ENCODE measurements around the gene ACSF3.
"Not testable (repeated sequence)": the region's sequence is repeated elsewhere in the genome, so short reads cannot be mapped to it uniquely, and the experiment has no call there.

ACSF3 gene

DNA sequence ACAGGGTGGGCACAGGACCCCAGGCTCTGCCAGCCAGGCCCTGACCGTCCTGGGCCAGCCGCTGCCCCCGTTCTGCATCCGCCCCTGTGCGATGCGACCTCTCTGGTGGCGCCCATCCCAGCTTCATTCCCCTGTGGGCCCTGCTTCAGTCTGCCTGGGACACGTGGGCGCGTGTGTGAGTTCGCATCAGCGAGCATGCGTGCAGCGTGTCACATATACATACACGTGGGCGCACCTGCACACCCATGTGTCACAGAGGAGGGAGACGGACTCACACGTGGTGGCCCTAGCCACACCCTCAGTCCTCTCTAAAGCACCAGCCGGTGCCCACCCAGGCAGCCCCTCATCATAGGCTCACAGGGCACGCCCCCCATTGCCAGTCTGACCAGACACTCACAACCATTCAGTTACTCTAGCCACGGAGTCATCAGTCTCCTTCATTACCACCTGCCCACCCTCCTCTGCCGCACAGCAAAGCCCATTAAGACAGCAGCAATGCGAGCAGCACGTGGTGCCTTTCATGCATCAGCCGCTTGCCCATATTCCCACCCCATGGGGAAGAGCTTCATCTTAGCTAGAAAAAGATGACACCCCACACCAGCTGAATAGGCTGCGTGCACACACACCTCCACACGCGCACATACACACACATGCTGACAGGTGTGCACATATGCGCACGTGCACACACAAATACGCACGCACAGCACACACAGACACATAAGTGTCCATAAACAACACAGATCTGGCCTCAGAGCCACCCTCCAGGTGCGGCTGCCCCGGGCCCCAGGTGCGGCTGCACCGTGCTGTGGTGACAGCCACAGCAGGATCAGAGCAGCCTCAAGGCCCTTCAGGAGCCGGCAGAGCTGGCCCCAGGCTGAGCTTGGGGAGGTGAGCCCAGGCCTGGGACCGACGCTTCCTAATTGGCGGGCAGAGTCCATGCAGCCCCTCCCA is 68.4 kb downstream of the ACSF3 start:
- DNase-seq (ENCODE audit: low read depth) = no peak

GRCh38 chr16:89163297-89163696 is 69.6 kb downstream of the ACSF3 start:
- DNase-seq (ENCODE audit: low read depth) = no peak

DNA sequence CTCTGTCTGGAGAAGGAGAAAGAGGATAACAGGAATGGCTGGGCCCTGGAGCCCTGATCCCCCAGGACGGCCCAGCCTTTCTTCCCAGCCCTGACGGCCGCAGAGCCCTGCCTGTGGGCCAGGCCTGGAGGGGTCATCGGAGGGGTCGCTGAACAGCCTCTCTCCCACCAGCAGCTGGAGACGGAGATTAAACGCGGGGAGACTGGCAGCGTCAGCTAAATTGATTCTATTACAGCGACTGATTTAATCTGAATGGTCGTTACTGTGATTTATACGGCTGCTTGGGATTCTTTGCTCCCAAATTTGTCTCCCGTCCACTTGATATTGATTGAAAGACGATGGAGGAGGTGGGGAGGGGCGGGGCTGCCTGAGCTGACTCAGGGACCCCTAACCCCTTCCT is 70.8 kb downstream of the ACSF3 start:
- no peak for DNase-seq (ENCODE audit: low read depth)

GRCh38 chr16:89164847-89165680 is 71.4 kb downstream of the ACSF3 start:
- DNase-seq (ENCODE audit: low read depth) = no peak

GRCh38 chr16:89165681-89165979 is 72.0 kb downstream of the ACSF3 start:
- DNase-seq (ENCODE audit: low read depth) = not testable (repeated sequence)

DNA sequence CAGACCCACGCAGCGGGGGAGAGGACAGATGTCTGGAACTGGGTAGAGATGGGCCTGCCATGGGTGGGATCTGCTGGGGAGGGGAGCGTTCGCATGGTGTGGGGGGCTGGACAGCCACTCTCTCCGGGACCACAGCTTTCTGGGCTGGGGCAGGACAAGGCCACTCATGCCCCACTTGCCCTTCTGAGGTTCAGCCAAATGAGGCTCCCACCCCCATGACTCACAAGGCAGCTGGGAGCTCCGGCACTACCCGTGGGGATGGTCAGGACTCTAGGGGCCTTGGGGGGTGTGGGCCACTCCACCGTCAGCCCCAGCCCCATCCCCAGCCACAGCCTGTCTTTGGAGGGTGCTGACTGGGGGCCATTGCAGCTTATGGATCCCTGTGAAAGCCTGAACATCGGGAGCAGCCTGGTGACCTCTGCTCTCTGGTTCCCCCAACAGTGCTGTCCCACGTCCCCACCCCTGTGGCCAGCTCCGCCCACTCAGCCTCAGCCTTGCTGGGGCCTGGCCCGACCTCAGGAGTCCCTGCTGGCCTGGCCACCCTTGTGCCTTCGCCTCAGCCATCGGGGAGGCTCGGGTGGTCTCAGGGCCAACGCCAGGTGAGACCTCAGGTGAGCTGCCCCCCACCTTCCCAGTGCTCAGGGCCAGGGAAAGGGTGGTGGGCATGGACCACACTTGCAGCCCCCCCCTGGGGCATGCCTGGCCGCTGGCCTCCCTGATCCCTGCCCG is 73.2 kb downstream of the ACSF3 start:
- no peak for DNase-seq (ENCODE audit: low read depth)

DNA sequence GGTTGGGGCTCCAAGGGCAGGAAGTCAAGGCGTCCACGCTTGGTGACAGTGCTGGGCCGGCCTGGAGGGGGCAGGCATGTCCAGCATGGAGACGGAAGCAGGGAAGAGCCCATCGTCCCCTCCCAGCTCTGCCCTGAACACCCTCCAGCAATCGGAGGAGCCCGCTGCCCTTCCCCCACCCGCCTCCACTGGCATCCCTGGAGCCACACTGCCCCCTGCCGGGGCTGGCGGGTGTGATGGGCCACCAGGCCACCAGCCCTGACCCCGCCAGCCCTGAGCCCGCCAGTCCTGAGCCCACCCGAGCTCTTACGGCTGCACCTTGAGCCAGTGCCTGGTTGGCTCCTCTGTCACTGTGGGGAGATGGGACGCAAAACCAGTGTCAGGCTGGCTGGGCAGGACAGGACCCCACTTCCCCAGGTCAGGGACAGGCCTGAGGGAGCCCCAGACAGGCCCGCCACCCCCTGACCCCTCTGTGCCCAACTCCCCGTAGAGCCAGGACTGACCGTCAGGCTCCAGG is 73.8 kb downstream of the ACSF3 start:
- peak; percentile 77 for DNase-seq (ENCODE audit: low read depth)

GRCh38 chr16:89168381-89169189 is 74.9 kb downstream of the ACSF3 start:
- no peak for DNase-seq (ENCODE audit: low read depth)

DNA sequence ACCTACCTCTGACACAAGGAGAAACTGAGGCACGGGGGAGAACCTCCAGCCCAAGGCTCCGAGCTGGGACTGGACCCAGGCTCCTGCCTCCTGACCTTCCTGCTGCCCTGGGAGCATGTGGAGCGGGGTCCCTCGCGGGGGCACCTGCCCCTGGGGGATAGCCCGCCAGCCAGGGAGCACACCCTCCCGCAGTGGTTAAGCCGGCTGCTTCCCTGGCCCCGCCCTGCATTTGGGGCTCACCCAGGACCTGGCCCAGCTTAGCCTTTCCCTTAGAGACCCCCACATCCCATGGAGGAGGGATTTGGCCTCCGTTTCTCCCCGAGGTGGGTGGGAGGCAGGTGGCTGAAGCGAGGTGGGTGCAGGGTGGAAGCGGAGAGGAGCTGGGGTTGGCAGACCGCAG is 76.1 kb downstream of the ACSF3 start:
- DNase-seq (ENCODE audit: low read depth) = no peak

GRCh38 chr16:89170346-89171215 is 76.9 kb downstream of the ACSF3 start:
- no peak for DNase-seq (ENCODE audit: low read depth)

DNA sequence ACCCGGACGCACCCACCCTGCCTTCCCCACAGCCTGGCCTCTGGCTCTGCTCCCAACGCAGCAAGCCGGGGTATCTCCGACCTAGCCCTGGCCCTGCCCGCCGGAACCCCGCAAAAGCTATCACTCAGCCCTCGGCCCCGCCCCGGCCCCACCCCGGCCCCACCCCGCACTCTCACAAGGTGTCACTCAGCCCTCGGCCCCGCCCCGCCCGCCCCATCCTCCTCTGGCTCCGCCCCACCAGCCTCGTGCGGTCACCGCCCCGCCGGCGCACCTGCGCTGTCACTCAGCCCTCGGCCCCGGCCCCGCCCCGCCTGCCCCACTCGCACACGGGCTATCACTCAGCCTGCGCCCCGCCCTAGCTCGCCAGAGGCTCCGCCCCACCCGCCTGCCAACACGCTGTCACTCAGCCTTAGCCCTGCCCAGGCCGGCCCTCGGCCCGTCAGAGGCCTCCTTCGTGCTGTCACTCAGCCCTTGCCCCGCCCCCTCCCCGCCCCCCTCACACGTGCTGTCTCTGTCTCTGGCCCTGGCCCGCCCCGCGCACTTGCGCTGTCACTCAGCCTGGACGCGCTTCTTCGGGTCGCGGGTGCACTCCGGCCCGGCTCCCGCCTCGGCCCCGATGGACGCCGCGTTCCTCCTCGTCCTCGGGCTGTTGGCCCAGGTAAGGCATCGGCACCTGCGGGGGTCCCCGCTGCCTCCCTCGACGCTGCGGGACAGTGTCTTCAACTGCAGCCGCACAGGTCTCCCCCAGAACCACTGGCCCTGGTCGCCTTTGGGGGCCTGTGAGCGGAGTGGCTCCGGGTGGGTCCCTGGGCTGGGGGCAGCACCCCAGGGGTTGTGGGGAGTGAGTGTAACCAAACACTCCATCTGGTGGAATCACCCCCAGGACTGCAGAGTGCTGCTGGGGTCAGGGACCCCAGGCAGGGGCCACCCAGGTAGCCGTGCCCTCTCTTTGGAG is 77.8 kb downstream of the ACSF3 start, which contains the start of gene CDH15:
Gene CDH15 (plus strand): TSS at position 533 of the 955 bp plus-strand sequence. CDS start 84 bp downstream, at position 617.
- peak; percentile 94 for DNase-seq (ENCODE audit: low read depth)

GRCh38 chr16:89172171-89172527 is 78.5 kb downstream of the ACSF3 start:
- DNase-seq (ENCODE audit: low read depth) = no peak

DNA sequence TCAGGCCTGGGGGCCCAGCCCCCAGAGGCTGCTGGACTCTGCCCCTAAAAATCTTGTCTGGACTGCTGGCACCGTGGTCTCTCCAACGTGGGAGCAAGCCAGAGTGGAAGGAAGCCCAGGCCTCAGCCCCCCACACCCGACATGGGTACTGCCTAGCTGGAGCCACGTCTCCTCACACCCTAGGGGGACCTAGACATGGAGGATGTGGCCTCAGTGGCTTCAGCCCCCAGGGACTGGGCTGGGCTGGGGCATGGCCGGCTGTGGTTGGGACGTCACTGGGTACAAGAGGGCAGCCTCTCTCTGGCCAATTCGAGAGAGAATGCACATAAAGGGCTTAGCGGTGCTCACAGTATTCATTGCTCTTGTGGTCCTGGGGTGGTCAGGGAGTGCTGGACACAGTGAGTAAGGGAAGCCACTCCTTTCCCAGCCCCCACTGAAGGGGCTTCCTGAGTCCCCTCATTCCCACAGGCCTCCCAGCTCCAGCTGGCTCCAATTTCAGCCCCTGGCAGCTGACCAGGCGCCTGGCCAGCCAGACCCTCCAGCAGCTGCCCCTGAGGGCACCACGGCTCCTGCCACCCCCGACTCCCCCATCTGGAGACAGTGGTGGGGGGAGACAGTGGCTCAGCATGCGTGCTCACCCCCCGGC is 79.0 kb downstream of the ACSF3 start:
- DNase-seq (ENCODE audit: low read depth) = no peak

GRCh38 chr16:89173174-89173921 is 79.7 kb downstream of the ACSF3 start:
- DNase-seq (ENCODE audit: low read depth) = no peak

- DNase-seq (ENCODE audit: low read depth) = no peak
Observed at GRCh38 chr16:89174055-89174827, 80.6 kb downstream of the ACSF3 start.

DNA sequence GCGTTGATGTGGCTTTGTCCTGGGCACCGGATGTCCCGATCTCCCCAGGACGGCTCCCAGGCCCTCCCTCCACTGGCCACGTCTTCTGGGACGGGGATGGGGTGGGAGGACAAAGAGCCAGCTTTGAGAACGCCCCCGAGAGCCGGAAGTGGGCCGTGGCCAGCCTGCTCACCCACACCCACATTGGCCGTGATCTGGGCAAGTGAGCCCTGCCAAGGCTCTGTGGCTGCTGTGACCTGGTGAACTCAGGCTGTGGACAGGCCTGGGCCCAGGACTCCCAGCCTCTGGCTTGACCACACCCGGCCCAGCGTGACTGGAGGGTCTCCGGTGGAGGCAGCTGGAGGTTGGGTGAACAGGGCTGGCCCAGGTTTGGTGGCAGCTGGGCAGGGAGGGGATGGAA is 81.2 kb downstream of the ACSF3 start:
- no peak for DNase-seq (ENCODE audit: low read depth)
